IPS-NIHi7 (cell line): Measurements from ENCODE around the gene DNASE1L1.
A peak's percentile ranks its signal among the peaks of the same experiment; 100 is the strongest.

Experiments
- DNase-seq: peaks from one replicate; pipeline ENCODE4 v3.0.0; 2012; ENCODE audit warnings: mixed read lengths; ENCODE audit errors: extremely low spot score

The DNASE1L1 gene

GRCh38 chrX:154382483-154383069 is 26.5 kb downstream of the DNASE1L1 start:
- DNase-seq: no peak

- DNase-seq: no peak
These were observed 27.8 kb downstream of the DNASE1L1 start for GRCh38 chrX:154381271-154381670.

- DNase-seq: no peak
These were observed 28.3 kb downstream of the DNASE1L1 start for GRCh38 chrX:154380787-154381186.

- no peak for DNase-seq
These were observed 28.9 kb downstream of the DNASE1L1 start for GRCh38 chrX:154380153-154380552.

- DNase-seq: no peak
These were observed 29.5 kb downstream of the DNASE1L1 start for GRCh38 chrX:154379569-154379951.

GRCh38 chrX:154378799-154379568 is 30.1 kb downstream of the DNASE1L1 start, which contains the start of gene EMD:
EMD (plus strand) TSS chrX:154379295; CDS start chrX:154379485, 190 bp downstream.
- DNase-seq: peak; percentile 72

- DNase-seq: no peak
These were observed 30.8 kb downstream of the DNASE1L1 start for GRCh38 chrX:154378059-154378798.

- no peak for DNase-seq
These were observed 32.3 kb downstream of the DNASE1L1 start for GRCh38 chrX:154376774-154377173.

- no peak for DNase-seq
These were observed 33.9 kb downstream of the DNASE1L1 start for GRCh38 chrX:154375156-154375504.

- DNase-seq: no peak
These were observed 34.5 kb downstream of the DNASE1L1 start, which contains the start of gene FLNA for GRCh38 chrX:154374313-154375155. FLNA (minus strand) TSS chrX:154374634; CDS start chrX:154371245, 3,389 bp downstream.

- peak; percentile 55 for DNase-seq
These were observed 35.4 kb downstream of the DNASE1L1 start for GRCh38 chrX:154373340-154374306.

GRCh38 chrX:154372612-154373022 is 36.4 kb downstream of the DNASE1L1 start:
- DNase-seq: no peak

GRCh38 chrX:154371789-154372300 is 37.2 kb downstream of the DNASE1L1 start:
- no peak for DNase-seq

GRCh38 chrX:154371017-154371788 is 37.9 kb downstream of the DNASE1L1 start:
- DNase-seq: peak; percentile 43

- no peak for DNase-seq
These were observed 38.6 kb downstream of the DNASE1L1 start for GRCh38 chrX:154370300-154371016.

- peak; percentile 59 for DNase-seq
These were observed 39.4 kb downstream of the DNASE1L1 start for GRCh38 chrX:154369449-154370299.

GRCh38 chrX:154368630-154369448 is 40.2 kb downstream of the DNASE1L1 start:
- no peak for DNase-seq
